Stomach (tissue), 4 donors: Measurements from ENCODE around the gene SEMA5A.

Experiments used
- POLR2A ChIP-seq, 4 donors: fragments of 450-650 bp; IDR thresholded peaks; one replicate each; pipeline ENCODE4 v1.6.1; 2016; ENCODE audit warnings: antibody characterized with exemption in 4 of 4, control low read depth in 2 of 4, mild to moderate bottlenecking in 1 of 4, moderate library complexity in 1 of 4
- POLR2AphosphoS5 ChIP-seq, 3 donors: sonication (generic); formaldehyde crosslinking; IDR thresholded peaks; one replicate each; pipeline ENCODE4 v1.6.1; 2016; ENCODE audit warnings: antibody characterized with exemption in 3 of 3
- TF ChIP-seq, protein P1 (sequence below), 7 experiments: fragments of 450-650 bp in 4 of 7; fragments of 200-600 bp in 3 of 7; sonication (generic) in 3 of 7; IDR thresholded peaks; one replicate each; pipeline ENCODE4 v1.5.1; 2016 to 2019; ENCODE audit warnings: antibody characterized with exemption in 7 of 7, control low read depth in 2 of 7, mild to moderate bottlenecking in 1 of 7

DNA sequence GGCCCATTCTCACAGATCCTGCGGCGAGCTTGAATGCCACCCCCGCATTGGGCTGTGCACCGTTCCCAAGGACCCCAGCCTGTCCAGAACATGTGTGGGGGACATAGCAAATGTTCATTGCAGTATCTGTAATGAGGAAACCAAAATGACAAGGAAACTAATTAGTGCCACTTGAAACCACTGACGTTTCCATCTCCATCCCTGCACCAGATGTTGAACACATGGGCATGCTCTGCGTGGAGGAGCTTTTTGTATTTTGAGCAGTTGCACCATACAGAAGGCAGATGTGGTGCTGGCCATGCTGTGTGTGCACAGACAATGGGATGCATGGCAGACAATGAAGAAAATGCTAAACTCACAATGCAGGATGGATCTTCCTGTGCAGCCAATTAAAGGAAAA is 437.7 kb downstream of the SEMA5A start:
- TF ChIP-seq POLR2A (IDR thresholded peaks at IDR 0.05): no peak
- TF ChIP-seq, protein P1, sequence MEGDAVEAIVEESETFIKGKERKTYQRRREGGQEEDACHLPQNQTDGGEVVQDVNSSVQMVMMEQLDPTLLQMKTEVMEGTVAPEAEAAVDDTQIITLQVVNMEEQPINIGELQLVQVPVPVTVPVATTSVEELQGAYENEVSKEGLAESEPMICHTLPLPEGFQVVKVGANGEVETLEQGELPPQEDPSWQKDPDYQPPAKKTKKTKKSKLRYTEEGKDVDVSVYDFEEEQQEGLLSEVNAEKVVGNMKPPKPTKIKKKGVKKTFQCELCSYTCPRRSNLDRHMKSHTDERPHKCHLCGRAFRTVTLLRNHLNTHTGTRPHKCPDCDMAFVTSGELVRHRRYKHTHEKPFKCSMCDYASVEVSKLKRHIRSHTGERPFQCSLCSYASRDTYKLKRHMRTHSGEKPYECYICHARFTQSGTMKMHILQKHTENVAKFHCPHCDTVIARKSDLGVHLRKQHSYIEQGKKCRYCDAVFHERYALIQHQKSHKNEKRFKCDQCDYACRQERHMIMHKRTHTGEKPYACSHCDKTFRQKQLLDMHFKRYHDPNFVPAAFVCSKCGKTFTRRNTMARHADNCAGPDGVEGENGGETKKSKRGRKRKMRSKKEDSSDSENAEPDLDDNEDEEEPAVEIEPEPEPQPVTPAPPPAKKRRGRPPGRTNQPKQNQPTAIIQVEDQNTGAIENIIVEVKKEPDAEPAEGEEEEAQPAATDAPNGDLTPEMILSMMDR (IDR thresholded peaks at IDR 0.05): no peak
- TF ChIP-seq POLR2AphosphoS5 (IDR thresholded peaks at IDR 0.05): no peak
